CD4-positive, alpha-beta T cell treated with Interleukin-15 for 4 hours (primary cell): Measurements from ENCODE around the gene TFR2.
"Not testable (repeated sequence)": the region's sequence is repeated elsewhere in the genome, so short reads cannot be mapped to it uniquely, and the experiment has no call there.

Experiments used
- DNase-seq: peaks from one replicate; pipeline ENCODE4 v3.0.0-alpha.2; 2020; ENCODE audit warnings: low spot score

Gene TFR2

DNA sequence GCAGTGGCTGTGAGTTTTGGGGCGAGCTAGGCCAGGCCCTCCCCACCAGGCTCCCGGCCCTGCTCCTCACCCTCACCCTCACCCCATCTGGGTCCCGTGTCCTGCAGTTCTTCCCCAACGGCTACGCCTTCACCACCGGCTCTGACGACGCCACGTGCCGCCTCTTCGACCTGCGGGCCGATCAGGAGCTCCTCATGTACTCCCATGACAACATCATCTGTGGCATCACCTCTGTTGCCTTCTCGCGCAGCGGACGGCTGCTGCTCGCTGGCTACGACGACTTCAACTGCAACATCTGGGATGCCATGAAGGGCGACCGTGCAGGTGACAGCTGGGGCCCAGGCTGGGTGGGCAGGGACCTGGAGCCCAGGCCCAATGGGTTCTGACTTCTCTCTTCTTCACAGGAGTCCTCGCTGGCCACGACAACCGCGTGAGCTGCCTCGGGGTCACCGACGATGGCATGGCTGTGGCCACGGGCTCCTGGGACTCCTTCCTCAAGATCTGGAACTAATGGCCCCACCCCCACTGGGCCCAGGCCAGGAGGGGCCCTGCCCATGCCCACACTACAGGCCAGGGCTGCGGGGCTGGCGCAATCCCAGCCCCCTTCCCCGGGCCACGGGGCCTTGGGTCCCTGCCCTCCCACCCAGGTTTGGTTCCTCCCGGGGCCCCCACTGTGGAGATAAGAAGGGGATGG, 37.1 kb upstream of the TFR2 start:
- DNase-seq: no peak

DNA sequence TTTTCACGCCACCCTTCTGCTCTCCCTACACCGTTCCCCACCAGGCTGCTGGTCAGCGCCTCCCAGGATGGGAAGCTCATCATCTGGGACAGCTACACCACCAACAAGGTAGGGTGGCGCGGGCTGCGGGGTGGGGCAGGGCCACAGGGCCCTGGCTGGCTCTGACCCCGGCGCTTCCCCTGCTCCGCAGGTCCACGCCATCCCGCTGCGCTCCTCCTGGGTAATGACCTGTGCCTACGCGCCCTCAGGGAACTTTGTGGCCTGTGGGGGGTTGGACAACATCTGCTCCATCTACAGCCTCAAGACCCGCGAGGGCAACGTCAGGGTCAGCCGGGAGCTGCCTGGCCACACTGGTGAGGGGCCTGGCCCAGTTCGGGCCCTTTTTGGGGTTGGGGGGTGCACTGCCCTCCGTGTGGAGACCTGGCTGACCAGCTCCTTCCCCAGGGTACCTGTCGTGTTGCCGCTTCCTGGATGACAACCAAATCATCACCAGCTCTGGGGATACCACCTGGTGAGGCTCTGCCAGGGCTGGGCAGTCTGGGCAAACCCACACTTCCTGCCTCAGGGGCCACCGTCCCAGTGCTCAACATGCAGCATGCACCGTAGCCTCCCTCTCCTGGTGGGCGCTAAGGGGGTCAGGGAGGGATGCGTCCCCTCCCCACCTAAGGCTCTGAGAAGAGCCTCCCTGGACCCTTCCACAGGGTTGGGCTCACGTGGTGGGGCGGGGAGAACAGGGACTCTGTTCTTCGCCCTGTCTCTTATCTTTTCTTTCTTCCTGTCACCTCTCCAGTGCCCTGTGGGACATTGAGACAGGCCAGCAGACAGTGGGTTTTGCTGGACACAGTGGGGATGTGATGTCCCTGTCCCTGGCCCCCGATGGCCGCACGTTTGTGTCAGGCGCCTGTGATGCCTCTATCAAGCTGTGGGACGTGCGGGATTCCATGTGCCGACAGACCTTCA, 36.2 kb upstream of the TFR2 start:
- no peak for DNase-seq

DNA sequence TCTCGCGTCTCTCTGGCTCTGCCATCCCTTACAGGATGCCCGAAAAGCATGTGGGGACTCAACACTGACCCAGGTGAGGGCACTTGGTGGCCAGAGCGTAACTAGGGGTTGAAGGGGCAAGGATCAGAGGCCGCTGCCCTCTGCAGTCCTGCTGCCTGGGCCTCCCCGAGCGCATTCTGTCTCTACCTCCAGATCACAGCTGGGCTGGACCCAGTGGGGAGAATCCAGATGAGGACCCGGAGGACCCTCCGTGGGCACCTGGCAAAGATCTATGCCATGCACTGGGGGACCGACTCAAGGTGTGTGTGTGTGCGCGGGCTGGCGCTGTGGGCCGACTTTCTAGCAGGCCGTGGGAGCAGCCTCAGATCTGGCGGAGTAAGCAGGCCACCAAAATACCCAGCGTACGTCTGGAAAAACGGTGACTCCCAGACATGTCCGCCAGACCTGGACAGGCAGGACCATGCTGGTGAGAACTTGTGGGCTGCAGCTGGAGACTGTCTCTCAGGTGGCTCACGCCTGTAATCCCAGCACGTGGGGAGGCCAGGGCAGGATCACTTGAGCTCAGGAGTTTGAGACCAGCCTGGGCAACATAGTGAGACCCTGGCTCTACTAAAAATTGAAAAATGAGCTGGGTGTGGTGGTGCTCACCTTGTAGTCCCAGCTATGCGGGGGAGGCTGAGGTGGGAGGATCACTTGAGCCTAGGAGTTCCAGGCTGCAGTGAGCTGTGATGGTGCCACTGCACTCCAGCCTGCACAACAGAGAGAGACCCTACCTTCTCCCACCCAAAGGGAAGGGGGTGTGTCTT, 35.4 kb upstream of the TFR2 start:
- DNase-seq: no peak

DNA sequence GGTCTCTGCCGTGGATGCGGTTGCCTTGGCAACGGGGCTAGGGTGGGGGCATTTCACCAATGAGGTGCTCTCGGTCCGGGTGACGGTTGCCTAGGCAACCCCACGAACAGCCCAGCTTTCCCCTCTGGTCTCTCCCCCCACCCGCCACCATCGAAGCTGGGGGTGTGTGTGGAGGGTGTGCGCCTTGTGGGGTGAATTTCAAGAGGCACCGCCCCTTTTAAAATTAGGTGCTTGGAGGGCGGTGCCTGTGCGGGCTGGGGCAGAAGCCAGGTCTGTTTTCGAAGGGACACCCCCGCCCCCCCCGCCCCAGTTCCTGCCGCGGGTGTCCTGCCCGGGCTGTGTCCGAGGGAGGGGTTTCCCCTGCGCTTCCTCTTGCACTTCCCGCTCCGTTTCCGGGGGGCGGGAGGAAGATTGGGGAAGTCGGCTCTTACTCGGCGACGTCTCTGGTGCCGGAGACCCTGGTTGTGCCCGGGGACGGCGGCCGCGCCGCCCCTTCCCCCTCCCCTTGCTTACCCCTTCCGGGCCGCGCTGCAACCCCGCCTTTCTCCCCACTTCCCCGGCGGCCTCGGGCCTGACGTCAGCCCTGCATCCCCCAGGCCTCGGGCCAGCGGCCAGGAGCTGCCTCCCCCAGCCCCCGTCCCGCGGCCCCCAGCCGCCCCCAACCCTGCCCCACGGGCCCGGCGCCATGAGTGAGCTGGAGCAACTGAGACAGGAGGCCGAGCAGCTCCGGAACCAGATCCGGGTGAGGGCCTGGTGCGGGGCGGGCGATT, 34.4 kb upstream of the TFR2 start:
- peak; percentile 97 for DNase-seq

DNA sequence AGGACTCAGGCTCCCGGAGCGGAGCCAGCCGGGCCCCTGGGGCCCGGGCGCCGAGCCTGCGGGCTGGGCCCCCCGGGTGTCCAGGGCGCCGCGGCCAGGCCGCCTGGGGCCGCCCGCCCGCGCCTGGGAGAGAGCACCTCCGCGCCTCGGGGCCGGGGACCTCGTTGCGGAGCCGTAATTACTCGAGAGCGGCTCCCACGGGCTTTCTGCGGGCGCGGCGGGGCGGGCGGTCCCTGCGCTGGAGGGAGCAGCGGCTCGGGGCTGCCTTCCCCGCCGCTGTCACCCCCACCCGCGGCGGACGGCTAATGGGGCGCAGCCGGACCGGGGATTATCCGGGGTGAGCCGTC, 33.7 kb upstream of the TFR2 start:
- no peak for DNase-seq

DNA sequence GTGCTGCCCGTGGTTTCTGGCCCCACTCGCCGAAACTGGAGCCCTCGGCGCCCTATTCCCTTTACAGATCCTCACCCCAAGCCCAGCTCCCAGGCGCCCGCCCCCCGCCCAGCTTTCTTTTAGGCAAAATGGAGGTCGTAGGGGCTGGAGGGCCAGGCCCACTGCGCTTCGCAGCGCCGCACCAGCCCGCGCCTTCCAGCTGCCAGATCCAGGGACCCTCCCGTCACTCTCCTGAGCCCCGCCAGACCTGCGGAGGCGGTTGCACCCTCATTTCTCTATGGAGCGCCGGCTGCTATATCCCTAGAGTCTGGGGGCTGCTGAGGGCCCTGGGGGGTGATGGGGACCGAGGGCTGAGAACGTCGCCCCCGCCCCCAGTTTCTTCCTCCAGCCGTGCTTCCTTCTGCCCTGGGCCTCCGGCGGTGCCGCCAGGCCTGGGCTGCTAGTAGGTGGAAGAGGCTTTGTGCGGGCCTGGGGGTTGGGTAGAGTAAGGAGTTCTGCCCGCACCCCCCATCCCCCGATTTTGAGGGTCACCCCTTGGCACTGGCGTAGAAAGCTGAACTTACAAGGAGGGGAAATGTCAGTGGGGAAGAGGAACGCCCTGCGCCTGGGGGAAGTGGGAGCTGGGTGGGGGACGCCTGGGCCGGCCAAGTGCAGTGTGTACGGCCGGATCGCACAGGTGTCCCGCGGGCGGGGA, 33.2 kb upstream of the TFR2 start:
- DNase-seq: no peak

DNA sequence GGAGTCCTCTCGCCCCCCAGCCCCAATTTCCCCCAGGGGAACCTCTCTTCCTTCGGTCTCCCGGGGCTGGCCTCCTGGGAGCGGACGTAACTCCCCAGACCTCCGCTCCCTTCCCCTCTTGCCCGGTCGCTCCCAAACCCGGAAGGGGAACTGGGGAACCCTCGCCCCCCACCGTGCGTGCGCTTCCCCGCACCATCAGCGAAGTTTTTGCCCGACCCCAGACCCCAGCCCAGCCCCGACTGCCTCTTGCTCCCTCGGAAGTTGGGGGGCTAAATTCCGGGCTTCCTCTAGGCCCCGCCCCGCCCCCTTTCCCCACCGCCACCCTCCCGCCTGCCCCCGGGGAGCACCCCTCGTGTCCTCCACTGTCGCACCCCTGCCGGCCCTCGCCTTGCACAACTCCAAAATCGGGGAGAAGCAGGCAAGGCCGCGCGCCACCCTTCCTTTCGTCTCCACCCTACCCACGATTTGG, 32.6 kb upstream of the TFR2 start:
- DNase-seq: peak; percentile 31

DNA sequence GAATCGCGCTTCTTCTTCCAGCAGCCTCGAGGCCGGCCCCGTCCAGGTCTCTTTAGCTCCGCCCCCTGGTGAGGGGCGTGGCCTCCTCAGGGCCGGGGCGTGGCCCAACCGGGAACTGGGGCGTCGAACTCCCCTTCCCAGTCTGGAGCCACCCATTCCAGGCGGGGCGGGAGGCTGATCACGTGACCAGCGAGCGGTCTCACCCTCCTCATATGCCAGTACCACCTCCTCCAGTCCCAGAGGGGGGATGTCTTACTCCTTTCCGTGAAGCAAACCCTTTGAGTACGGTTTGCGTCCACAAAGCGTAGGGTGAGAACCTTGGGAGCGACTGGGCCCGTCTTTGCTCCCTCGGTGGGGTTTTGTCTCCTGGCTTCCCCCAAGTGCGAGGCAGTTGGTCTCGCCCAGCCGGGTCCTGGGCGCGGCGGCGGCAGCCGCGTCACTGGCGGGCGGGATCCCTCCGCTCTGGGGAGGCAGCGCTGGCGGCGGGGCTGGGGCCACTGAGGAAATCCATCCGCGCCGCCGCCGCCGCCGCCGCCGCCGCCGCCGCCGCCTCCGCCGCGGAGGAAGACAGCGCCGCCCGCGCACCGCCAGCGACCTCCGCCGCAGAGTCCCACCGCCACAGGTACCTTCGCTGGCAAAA, 32.1 kb upstream of the TFR2 start, which contains the start of gene GNB2:
GNB2 (plus strand) TSS at position 439 of the 640 bp plus-strand sequence. CDS start 2,526 bp downstream, outside the sequence.
- DNase-seq: peak; percentile 100

DNA sequence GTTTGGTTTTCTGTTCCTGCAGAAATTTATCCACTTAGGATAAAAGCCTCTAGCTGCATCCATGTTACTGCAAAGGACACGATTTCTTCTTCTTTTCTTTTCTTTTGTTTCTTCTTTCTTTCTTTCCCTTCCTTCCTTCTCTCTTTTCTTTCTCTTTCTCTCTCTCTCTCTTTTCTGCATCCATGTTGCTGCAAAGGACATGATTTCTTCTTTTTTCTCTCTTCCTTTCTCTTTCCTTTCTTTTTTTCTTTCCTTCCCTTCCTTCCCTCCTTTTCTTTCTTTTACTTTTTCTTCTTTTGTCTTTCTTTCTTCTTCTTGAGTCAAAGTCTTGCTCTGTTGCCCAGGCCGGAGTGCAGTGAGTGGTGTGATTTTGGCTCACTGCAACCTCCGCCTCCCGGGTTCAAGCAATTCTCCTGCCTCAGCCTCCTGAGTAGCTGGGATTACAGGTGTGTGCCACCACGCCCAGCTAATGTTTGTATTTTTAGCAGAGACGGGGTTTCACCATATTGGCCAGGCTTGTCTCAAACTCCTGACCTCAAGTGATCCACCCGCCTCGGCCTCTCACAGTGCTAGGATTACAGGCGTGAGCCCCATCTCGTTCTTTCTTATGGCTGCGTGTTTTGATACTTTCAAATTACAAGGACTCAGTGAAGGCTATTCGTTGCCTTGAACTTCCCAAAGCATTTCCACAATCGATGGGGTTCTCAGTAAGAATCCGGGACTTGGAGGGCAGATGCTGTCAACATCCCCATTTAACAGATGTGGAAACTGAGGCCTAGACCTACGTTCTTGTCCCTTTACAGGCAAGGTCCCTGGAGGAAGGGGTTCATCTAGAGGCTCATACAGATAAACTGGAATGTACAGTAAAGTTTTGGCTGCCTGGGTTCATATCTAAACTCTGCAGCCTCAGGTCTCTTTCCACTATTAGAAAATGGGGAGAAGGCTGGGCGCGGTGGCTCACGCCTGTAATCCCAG, 30.3 kb upstream of the TFR2 start:
- DNase-seq: no peak

DNA sequence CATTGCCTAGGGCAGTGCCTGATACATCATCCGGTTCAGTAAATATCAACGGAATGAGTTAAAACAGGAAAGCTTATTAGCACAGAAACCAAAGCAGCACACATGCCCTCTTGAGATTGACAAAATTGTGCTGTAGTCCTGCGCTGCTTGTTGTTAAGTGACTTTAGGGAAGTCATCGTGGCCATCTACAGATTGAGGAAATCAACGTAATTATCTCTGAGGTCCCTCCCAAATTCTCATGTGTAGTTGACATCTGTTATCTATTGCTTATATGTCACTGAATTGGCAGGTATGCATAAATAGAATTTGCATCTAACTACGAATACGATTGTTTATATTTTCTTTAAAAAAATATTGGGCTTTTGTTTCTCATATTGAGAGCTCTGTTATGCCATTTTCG, 28.7 kb upstream of the TFR2 start:
- no peak for DNase-seq

DNA sequence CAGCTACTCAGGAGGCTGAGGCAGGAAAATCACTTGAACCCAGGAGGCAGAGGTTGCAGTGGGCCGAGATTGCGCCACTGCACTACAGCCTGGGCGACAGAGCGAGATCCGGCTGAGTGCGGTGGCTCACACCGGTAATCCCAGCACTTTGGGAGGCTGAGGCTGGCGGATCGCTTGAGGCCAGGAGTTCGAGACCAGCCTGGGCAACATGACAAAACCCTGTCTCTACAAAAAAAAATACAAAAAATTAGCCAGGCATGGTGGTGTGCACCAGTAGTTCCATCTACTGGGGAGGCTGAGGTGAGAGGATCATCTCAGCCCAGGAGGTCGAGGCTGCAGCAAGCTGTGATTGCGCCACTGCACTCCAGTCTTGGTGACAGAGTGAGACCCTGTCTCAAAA, 27.8 kb upstream of the TFR2 start:
- not testable (repeated sequence) for DNase-seq

DNA sequence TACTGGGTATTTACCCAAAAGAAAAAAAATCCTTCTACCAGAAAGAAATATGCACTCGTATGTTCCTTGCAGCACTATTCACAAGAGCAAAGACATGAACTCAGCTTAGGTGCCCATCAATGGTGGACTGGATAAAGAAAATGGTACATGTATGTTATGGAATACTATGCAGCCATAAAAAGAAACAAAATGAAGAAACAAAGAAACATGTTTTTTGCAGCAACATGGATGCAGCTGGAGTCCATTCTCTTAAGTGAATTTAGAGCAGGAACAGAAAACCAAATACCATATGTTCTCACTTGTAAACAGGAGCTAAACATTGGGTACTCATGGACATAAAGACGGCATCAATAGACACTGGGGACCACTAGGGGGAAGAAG, 26.7 kb upstream of the TFR2 start:
- DNase-seq: no peak

DNA sequence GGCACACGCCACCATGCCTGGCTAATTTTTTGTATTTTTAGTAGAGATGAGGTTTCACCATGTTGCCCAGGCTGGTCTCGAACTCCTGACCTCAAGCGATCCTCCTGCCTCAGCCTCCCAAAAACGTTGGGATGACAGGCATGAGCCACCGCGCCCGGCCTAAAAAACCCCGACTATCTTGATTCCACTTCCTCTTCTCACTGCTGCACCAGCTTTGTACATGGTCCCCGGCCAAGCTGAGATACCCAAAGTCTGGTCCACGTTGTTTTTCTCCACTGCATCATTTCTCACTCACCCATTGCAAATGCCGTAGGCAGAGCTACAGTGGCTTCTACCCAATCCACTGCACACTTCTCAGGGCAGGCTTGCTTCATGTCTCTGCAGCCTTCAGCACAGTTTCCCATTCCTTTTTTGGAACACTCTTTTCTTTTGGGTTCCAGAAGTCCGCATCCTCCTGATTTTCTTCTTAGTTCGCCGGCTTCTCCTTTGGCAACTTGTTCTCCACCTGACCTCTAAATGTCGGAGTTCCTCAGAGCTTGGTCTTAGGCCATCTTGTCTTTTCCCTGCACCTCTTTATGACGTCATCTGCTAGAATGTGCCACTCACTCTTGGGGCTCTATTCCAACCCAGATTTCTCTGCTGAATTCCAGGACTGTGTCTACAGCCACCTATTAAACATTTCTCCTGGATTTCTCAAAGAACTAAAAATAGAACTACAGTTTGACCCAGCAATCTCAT, 26.1 kb upstream of the TFR2 start:
- DNase-seq: no peak

DNA sequence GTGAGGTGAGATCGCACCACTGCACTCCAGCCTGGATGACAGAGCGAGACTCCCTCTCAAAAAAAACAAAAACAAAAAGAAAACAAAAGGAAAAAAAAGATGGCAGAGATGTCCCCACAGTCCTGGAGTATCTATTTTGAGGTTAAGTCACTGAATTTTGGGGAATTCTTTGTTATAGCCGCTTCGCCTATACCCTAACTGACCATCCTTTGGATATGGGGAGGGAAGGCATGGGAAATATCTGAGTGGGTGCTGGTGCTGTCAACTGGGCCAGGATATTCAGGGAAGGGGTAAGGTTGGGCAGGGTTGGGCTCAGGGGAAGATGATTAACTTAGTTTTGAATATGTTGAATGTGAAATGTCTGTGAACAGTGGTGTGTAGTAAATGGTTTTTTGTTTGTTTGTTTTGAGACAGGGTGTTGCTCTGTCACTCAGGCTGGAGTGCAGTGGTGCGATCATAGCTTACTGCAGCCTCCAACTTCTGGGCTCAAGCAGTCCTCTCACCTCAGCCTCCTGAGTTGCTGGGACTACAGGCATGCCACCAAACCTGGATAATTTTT, 23.9 kb upstream of the TFR2 start:
- DNase-seq: no peak

DNA sequence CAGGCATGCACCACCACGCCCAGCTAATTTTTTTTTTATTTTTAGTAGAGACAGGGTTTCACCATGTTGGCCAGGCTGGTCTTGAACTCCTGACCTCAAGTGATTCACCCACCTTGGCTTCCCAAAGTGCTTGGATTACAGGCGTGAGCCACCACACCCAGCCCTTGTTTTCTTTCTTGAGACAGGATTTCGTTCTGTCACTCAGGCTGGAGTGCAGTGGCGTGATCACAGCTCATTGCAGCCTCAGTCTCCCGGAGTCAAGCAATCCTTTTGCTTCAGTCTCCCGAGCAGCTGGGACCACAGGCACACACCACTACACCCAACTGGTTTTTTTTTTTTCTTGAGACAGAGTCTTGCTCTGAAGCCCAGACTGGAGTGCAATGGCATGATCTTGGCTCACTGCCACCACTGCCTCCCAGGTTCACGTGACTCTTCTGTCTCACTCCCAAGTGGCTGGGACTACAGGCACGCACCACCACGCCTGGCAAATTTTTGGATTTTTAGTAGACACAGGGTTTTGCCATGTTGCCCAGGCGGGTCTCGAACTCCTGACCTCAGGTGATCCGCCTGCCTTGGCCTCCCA, 20.9 kb upstream of the TFR2 start:
- DNase-seq: not testable (repeated sequence)

DNA sequence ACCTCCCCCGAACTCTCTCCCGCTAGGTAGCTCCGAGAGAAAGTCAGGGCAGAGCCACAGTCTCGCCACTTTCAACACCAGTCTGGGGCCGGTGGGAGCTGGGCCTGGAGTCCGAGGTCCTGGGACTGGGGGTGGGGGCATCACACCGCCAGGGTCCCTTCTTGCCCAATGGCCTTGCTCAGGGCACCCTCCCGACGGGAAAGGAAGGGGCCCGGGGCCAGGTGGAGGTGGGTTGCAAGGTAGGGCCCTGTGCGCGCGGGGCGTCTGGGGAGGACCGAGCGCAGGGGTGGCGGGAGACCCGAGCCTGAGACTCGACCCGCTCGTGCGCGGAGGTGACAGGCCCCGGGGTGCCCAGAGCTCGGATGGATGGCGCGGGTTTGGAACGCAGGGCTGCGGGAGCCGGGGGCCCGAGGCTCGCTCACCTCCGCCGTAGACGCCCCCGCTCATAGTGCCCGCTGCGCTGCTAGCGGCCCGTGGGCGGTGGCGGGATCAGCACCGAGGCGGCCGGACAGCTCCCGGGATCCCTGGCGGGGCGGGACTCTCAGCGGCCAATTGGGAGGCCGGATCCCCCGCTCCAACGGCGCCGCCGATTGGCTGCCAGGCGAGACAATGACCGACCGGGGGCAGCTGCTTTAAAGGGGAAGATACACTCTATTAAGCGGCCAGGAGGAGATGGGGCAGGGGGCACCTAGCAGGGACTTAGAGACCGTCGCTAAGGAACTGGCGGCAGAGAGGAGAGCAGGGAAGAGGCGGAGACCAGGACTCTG, 14.7 kb upstream of the TFR2 start, which contains the start of gene ACTL6B:
ACTL6B (minus strand) TSS at position 541 of the 767 bp plus-strand sequence; CDS start at position 447, 94 bp downstream.
- DNase-seq: peak; percentile 44
